RWPE2 (cell line): Measurements from ENCODE around the gene GPR63.

Experiments
- ATAC-seq: fragments of 200-7000 bp; cut with Tn5 transposase; 3 replicates; pipeline ENCODE4 v1.9.1; 2021; ENCODE audit warnings: low read depth
- DNase-seq: peaks from one replicate; pipeline ENCODE4 v3.0.0-alpha.2; 2020; ENCODE audit warnings: low spot score
- H3K27ac ChIP-seq: fragments of 450-650 bp; 2 replicates; pipeline ENCODE4 v1.5.1; 2017; ENCODE audit warnings: mild to moderate bottlenecking; ENCODE audit not compliant: poor library complexity, severe bottlenecking
- H3K27me3 ChIP-seq: fragments of 250-450 bp; sonication (Bioruptor Pico); 2 replicates; pipeline ENCODE4 v1.5.1; 2021; ENCODE audit warnings: mild to moderate bottlenecking, moderate library complexity; ENCODE audit not compliant: insufficient read depth, poor library complexity, severe bottlenecking
- H3K36me3 ChIP-seq: fragments of 250-450 bp; sonication (Bioruptor Pico); 2 replicates; pipeline ENCODE4 v1.5.1; 2020; ENCODE audit warnings: low read depth, mild to moderate bottlenecking, moderate library complexity
- H3K4me1 ChIP-seq: fragments of 250-450 bp; sonication (Bioruptor Pico); 2 replicates; pipeline ENCODE4 v1.5.1; 2021; ENCODE audit warnings: mild to moderate bottlenecking, moderate library complexity; ENCODE audit not compliant: insufficient read depth, poor library complexity, severe bottlenecking
- H3K4me3 ChIP-seq: fragments of 250-450 bp; sonication (Bioruptor Pico); 2 replicates; pipeline ENCODE4 v1.5.1; 2021; ENCODE audit warnings: mild to moderate bottlenecking, moderate library complexity; ENCODE audit not compliant: severe bottlenecking
- H3K9me3 ChIP-seq: fragments of 250-450 bp; sonication (Bioruptor Pico); 2 replicates; pipeline ENCODE4 v1.5.1; 2021; ENCODE audit warnings: mild to moderate bottlenecking, moderate library complexity; ENCODE audit not compliant: severe bottlenecking
- CTCF ChIP-seq: fragments of 450-650 bp; IDR thresholded peaks from one replicate; pipeline ENCODE4 v1.5.1; 2017; ENCODE audit warnings: mild to moderate bottlenecking, moderate library complexity; ENCODE audit not compliant: poor library complexity, severe bottlenecking

GPR63 gene

GRCh38 chr6:96795481-96795880, 41.8 kb downstream of the GPR63 start:
- Histone ChIP-seq H3K9me3 (no peaks in the 10 kb centered on the region), H3K36me3 (no peaks in the 10 kb centered on the region), H3K4me3 (no peak overlapping the region), H3K27me3 (peaks cover under 1% of the 10 kb centered on the region), H3K27ac (no peak overlapping the region), H3K4me1 (no peaks in the 10 kb centered on the region)
- no peak for DNase-seq
- TF ChIP-seq CTCF: no peak
- no peak for ATAC-seq

GRCh38 chr6:96794980-96795379, 42.3 kb downstream of the GPR63 start:
- Histone ChIP-seq H3K36me3 (no peaks in the 10 kb centered on the region), H3K27me3 (no peaks in the 10 kb centered on the region), H3K9me3 (no peaks in the 10 kb centered on the region), H3K4me1 (no peaks in the 10 kb centered on the region), H3K4me3 (no peak overlapping the region), H3K27ac (no peak overlapping the region)
- no peak for TF ChIP-seq CTCF
- no peak for DNase-seq
- ATAC-seq: no peak

- Histone ChIP-seq H3K4me3 (no peak overlapping the region), H3K4me1 (no peaks in the 10 kb centered on the region), H3K9me3 (no peaks in the 10 kb centered on the region), H3K27me3 (no peaks in the 10 kb centered on the region), H3K27ac (no peak overlapping the region), H3K36me3 (no peaks in the 10 kb centered on the region)
- TF ChIP-seq CTCF: no peak
- DNase-seq (no peak), ATAC-seq (no peak)
These were observed 44.6 kb downstream of the GPR63 start for GRCh38 chr6:96792561-96793190.

- no peak overlapping the region for H3K4me3 ChIP-seq
- no peaks in the 10 kb centered on the region for H3K4me1 ChIP-seq
- TF ChIP-seq CTCF: no peak
- no peaks in the 10 kb centered on the region for H3K9me3 ChIP-seq
- H3K27ac ChIP-seq: no peak overlapping the region
- DNase-seq (no peak), ATAC-seq (no peak)
- H3K36me3 ChIP-seq: no peaks in the 10 kb centered on the region
- no peaks in the 10 kb centered on the region for H3K27me3 ChIP-seq
These were observed 47.4 kb downstream of the GPR63 start for GRCh38 chr6:96789871-96790270.

- no peak overlapping the region for H3K4me3 ChIP-seq
- H3K9me3 ChIP-seq: no peaks in the 10 kb centered on the region
- no peak overlapping the region for H3K27ac ChIP-seq
- H3K27me3 ChIP-seq: no peaks in the 10 kb centered on the region
- ATAC-seq (no peak), DNase-seq (no peak)
- no peaks in the 10 kb centered on the region for H3K4me1 ChIP-seq
- no peak for TF ChIP-seq CTCF
- H3K36me3 ChIP-seq: no peaks in the 10 kb centered on the region
These were observed 49.3 kb downstream of the GPR63 start for GRCh38 chr6:96787846-96788580.
